Prostate gland (tissue), 2 donors: ENCODE measurements around the gene TMEM140.

Experiments used
- POLR2A ChIP-seq: fragments of 450-650 bp; IDR thresholded peaks from one replicate; pipeline ENCODE4 v1.6.1; 2016; ENCODE audit warnings: antibody characterized with exemption, mild to moderate bottlenecking
- POLR2AphosphoS5 ChIP-seq: sonication (generic); formaldehyde crosslinking; IDR thresholded peaks from one replicate; pipeline ENCODE4 v1.6.1; 2017; ENCODE audit warnings: antibody characterized with exemption
- TF ChIP-seq, protein P1 (sequence below), 4 experiments: fragments of 200-600 bp in 2 of 4; fragments of 450-650 bp in 2 of 4; sonication (generic) in 2 of 4; IDR thresholded peaks; 1 replicate in 3 of 4; 2 replicates in 1 of 4; pipeline ENCODE4 v1.5.1; 2016 to 2019; ENCODE audit warnings: antibody characterized with exemption in 4 of 4, mild to moderate bottlenecking in 2 of 4, moderate library complexity in 2 of 4

DNA sequence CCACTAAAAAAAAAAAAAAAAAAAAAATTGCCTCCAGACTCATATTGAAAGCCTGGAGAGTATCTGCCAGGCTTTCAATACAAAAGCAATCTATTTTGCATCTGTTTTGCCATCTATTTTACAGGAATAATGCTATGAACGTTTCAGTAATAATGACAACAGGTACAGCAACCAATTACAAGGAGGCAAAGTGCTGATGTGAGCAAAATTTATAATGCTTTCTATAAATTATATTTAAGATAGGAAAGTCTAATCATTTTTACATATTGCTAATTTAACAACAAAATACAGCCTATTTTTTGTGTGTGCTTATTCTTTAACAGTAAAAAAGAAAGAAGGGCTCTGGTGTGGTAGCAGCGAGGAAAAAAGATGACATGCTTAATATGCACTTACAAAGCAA is 53.5 kb downstream of the TMEM140 start:
- TF ChIP-seq, protein P1, sequence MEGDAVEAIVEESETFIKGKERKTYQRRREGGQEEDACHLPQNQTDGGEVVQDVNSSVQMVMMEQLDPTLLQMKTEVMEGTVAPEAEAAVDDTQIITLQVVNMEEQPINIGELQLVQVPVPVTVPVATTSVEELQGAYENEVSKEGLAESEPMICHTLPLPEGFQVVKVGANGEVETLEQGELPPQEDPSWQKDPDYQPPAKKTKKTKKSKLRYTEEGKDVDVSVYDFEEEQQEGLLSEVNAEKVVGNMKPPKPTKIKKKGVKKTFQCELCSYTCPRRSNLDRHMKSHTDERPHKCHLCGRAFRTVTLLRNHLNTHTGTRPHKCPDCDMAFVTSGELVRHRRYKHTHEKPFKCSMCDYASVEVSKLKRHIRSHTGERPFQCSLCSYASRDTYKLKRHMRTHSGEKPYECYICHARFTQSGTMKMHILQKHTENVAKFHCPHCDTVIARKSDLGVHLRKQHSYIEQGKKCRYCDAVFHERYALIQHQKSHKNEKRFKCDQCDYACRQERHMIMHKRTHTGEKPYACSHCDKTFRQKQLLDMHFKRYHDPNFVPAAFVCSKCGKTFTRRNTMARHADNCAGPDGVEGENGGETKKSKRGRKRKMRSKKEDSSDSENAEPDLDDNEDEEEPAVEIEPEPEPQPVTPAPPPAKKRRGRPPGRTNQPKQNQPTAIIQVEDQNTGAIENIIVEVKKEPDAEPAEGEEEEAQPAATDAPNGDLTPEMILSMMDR (IDR thresholded peaks at IDR 0.05): no peak
- TF ChIP-seq POLR2A: no peak
- TF ChIP-seq POLR2AphosphoS5: no peak
